Sigmoid colon (tissue), 4 donors: ENCODE data around the gene VWA3B.

Experiments used
- CTCF ChIP-seq, 4 experiments: fragments of 450-650 bp in 3 of 4; fragments of 200-600 bp in 1 of 4; IDR thresholded peaks; one replicate each; pipeline ENCODE4 v1.5.1; 2016 to 2019; ENCODE audit warnings: antibody characterized with exemption in 4 of 4, mild to moderate bottlenecking in 3 of 4, moderate library complexity in 2 of 4
- POLR2AphosphoS5 ChIP-seq, 4 donors: sonication (generic); formaldehyde crosslinking; IDR thresholded peaks; one replicate each; pipeline ENCODE4 v1.6.1; 2017; ENCODE audit warnings: antibody characterized with exemption in 4 of 4

GRCh38 chr2:98347298-98348065 lies 260.5 kb downstream of the VWA3B start:
- TF ChIP-seq CTCF (IDR thresholded peaks at IDR 0.05): no peak
- TF ChIP-seq POLR2AphosphoS5 (IDR thresholded peaks at IDR 0.05): no peak
